ENCODE measurements around the gene ZNF470.

DNA sequence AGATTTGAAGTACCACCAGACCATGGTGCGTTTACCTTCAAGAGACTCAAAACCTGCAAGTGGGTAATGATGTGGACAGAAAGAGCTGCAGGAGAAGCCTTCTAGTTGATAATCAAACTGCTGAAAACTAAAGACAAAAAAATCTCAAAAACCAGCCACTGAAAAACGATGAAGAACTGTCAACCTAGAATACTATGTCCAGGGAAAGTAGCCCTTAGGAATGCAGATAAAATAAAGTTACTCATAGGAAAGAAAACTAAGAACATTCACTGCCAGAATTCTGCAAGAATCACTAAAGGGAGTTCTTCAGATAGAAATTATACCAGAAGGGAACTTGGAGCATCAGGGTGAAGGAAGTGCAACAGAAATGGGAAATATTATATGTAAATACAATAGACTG lies 5.3 kb downstream of the ZNF470 start:
- TF ChIP-seq, protein P1, sequence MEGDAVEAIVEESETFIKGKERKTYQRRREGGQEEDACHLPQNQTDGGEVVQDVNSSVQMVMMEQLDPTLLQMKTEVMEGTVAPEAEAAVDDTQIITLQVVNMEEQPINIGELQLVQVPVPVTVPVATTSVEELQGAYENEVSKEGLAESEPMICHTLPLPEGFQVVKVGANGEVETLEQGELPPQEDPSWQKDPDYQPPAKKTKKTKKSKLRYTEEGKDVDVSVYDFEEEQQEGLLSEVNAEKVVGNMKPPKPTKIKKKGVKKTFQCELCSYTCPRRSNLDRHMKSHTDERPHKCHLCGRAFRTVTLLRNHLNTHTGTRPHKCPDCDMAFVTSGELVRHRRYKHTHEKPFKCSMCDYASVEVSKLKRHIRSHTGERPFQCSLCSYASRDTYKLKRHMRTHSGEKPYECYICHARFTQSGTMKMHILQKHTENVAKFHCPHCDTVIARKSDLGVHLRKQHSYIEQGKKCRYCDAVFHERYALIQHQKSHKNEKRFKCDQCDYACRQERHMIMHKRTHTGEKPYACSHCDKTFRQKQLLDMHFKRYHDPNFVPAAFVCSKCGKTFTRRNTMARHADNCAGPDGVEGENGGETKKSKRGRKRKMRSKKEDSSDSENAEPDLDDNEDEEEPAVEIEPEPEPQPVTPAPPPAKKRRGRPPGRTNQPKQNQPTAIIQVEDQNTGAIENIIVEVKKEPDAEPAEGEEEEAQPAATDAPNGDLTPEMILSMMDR (IDR thresholded peaks at IDR 0.05) = no peak
- no peak for TF ChIP-seq POLR2A (IDR thresholded peaks at IDR 0.05)
